GM21723 (cell line): ENCODE results near the gene CARD10.
"Not testable (repeated sequence)": the region's sequence is repeated elsewhere in the genome, so short reads cannot be mapped to it uniquely, and the experiment has no call there.

Experiments used
- ATAC-seq: cut with Tn5 transposase; IDR thresholded peaks from one replicate; pipeline ENCODE4 v1.9.1; 2021; ENCODE audit warnings: mild to moderate bottlenecking, moderate library complexity; ENCODE audit not compliant: unreplicated experiment

Gene CARD10

DNA sequence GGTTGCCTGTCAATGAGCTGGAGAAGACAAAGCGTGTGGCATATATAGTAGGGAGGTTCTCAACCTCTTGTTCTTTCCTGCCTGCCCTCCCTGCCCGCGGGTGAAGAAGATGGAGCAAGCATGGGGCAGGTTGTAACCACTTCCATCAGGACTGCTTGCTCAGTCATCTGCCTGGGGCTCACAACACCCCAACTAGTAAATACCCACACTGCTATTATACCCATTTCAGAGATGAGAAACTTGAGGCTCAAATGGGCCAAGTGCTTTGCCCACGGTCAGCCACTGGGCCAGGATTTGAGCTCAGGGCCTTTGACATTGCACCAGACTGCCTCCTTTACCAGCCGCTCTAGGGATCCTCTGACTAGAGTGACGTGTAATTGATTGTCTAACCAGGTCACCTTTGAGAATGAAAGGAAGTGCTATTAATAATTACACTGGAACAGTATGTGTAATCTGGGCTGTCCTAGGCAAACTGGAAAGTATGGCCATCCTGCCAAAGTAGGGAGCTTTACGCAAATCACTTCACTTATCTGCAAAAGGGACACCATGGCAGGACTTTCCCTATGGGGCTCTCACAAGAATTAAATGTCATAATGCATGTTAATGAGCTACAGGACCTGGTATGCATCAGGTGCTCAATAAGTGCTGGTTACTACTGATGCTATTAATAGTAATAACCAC, 38.2 kb upstream of the CARD10 start:
- ATAC-seq, result no peak

DNA sequence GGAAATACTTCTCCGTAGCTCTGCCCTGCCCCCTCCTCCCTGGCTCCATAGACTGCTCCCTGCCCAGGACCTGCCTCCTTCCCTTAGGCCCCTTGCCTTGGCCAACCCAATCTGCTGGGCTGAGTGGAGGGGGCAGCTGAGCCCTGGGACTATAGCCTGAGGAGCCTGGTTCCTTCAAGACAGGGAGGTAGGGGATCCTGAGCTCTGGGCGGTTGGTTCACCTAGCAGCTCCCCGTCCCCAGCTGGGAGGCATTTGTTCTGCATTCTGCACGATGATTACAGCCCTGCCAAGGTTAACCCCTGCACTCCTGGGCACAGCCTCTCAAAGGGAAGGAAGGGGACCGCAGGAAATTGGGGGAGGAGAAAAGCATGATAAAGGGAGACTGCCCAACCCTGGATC, 37.5 kb upstream of the CARD10 start:
- no peak for ATAC-seq

DNA sequence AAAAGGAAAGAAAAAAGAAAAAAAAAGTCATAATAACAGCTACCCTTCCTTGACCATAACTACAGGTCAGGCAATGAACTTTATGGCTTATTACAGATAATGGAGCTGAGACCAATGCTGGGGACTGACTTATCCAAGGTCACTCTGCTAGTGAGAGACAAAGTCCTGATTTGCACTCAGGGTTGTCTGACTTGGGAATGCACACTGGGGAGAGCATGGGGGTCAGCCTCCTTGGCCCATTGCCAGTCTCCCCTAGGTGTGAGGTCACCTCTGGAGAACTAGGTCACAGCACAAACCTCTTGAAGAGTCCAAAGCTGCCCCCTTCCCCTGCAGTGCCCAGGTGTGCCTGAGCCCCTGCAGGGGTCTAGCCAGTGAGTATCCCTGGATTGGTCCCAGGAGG, 35.8 kb upstream of the CARD10 start:
- ATAC-seq, result no peak

DNA sequence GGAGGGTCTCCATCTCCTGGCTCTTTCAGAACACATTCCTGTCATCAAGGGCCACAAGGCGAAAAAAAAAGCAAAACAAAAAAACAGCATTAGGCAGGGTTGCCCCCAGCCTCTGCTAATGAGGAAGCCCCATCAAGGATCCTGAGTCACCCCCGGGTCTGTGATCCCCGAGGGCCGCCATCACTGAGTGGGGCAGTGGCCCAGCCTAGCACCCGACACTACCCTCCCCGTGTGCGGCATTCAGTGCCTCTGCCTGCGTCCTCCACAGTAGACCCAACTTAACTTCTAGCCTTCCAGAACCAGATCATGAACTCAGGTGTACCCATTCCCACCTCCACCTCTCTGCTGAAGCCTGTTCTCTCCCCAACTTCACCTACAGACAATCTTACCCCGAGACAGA, 34.5 kb upstream of the CARD10 start:
- ATAC-seq, result no peak

DNA sequence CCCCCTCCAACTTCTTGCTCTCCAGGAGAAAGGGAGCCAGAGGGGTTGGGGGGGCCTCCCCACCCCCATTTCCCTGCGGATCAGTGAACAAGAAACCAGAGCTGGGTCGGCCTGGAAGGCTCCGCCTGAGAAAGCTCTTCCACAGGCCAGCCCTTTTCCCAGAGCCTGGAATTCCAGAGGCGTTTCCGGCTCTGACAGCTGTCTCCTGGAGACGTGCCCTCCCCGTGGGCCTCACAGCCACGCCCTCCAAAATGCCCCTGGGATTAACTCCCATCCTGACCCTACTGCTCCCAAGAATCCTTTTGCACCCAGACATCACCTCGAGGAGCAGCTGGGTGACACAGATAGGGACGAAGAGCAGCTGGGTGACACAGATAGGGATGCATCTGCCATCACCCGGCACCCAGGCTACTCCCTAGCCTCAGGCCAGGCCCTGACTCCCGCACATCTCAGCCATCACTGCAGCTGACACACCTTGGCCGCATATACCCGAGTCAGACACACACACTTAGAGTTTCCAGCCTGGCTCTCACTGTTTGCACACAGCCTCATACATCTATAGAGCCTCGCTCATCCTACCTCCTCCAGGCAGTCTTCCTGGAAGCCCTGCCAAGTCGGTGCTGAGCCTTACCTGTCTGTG, 33.4 kb upstream of the CARD10 start:
- ATAC-seq, result no peak

DNA sequence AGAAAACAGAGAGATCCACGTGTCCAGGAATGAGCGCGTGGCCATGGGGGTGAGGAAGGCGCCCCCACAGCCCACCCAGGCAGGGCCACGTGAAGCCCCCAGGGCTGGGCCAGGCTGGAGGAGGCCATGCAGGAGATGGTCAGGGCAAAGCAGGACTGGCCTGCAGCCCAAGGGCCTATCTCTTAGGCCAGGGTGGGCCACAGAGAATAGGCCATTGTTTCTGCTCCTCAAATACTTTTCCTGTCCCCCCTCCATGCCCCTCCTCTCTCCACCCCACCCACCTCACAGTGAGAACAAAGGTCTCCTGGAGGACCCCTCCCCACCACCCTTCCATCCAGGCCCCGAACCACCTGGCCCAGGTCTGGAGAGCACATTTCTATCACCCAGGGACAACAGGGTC, 32.8 kb upstream of the CARD10 start:
- ATAC-seq, result no peak

DNA sequence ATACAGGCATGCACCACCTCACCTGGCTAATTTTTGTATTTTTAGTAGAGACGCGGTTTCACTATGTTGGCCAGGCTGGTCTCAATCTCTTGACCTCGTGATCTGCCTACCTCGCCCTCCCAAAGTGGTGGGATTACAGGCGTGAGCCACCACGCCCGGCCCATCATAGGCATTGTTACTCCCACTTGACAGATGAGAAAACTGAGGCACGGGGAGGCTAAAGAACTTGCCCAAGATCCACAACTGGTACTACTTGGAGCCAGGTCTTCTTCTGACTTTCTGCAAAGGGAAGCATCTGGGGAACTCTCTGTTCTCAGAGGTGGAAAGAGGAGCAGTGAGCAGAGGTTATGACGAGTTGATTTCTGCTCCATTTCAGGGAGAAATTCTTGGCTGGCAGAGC, 31.7 kb upstream of the CARD10 start:
- ATAC-seq, result not testable (repeated sequence)

DNA sequence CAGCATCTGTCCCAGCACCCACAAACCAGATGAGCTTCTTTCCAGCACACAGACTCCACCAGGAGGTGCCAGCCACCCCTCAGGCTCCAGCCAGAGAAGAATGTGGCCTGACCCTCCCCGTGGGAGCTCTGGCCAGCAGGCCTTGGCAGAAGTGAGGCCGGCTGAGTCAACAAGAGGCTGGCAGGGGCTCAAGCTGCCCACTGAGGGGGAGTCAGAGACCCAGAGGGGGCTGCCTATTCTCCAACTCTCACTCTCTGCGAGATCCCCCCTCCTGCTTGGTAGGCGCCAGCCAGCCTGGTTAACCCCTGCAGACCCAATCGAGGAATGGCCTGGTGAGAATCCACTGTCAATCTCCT, 30.5 kb upstream of the CARD10 start:
- ATAC-seq, result no peak

DNA sequence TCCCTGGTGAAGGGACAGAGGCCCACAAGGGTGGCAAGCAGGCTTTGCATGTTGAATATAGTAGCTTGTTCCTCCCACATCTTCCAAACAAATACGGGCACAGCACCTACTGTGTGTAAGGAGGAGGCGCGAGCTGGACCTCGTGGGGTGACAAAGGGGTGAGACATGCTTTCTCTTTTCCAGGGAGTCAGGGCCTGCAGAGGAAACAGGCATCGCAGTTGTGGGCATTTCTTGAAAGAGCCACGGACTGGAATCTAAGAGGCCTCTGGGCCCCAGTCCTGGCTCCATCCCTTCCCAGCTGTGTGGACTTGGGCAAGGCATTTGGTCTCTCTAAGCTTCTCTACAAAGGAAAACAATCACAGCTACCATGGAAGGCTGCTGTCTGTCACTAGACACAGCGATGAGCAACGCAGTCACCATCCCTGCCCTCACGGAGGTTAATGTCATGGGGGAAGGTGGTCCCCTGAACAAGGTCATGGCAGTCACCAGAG, 28.1 kb upstream of the CARD10 start:
- no peak for ATAC-seq

DNA sequence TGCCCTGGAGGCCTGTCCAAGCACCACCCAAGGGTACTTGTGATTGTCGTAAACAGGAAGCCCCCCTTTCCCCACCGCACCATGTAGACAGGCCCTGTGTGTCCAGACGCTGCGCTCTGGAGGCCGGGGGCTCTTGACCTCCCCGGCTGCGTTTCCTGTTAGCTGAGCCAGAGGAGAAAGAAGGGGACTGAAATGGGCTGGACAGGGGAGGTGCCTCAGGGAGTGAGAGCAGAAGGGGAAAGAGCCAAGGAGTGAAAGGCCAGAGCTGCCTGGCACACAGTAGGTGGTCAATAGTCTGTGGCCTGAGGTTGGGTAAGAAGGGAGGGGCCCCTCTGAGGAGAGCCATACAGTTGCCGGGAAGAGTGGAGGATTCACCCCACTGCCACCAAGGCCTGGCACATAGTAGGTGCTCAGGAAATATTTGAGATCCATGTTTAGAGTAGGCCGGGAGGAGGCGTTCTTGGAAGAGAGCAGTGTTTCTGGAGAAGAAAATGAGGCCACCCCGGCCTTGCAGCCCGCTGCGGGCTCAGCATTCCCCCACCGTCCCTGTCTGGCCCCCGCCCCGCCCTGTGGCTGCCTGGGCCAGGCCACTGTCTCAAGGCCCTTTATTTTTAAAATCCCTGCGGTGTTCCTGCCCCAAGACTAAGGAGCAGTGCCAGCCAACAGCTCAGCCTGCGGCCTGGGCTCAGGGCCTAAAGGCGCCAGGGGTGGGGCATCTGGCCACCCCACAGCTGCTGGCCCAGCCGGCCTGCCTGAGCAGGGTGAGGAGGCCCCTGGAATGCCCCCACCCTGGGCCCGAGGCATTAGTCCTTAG, 27.4 kb upstream of the CARD10 start:
- no peak for ATAC-seq

DNA sequence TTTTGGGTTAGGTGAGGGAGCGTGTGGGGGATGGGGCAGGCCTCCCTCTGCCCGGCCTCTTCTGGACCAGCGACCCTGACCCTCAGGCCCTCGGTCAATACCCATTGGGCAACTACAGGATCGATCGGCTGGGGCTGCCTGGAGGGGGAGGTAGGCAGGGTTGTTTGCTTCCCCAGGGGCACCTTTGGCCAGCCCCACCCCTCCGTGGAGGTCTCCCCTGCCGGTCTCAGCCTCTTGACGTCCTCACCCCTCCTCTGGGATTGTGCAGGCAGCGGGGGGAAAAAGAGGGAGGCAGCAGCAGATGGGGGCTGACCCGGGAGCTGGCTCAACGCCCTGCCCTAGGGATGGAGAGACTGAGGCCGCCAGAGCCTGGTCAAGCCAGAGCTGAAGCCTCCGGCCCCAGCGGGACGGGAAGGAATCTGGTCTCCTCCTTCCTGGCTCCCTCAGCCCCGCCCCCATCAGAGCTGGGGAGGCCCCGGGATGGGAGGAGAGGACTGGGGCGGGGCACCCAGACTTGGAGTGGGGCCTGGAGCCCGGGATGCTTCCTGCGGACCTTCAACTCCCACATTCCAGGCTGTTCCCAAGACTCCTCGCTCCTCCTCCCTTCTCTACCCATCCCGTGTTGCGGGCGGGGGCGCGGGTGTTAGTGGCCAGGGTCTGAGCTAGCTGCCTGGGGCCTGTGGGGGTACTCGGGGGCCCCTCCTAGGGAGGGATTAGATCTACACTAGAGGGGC, 26.7 kb upstream of the CARD10 start:
- no peak for ATAC-seq

DNA sequence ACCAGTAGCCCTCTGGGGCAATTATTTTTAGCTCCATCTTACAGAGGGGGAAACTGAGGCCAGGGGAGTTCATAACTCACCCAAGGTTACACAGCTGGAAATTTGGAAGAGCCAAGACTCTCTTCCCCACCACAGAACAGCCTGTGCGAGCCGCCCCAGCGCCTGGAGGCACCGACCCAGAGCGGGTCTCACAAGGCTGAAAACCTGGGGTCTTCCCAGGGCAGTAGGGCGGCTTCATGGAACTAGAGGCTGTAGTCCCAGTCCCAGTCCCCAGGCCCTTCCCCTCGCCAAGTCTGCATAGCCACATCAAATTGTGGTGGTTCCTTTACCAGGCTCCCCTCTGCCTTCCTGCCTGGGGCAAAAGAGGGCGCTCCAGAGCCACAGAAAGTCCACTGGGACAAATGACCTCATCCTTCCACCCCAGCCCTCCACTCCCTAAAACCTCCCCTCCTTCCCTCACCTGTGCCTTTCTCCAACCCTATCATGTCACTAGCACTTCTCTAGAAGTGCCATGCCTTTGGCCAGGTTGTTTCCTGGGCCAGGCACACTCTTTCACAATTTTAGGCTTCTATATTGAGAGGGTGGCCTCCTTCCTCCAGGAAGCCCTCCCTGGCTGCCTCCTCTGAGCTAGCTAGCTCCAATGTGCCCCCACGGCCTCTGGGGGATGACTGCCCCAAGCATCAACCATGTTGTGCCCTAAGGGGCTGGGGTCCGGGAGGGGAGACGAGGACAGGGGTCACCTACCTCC, 25.9 kb upstream of the CARD10 start:
- ATAC-seq, result no peak

DNA sequence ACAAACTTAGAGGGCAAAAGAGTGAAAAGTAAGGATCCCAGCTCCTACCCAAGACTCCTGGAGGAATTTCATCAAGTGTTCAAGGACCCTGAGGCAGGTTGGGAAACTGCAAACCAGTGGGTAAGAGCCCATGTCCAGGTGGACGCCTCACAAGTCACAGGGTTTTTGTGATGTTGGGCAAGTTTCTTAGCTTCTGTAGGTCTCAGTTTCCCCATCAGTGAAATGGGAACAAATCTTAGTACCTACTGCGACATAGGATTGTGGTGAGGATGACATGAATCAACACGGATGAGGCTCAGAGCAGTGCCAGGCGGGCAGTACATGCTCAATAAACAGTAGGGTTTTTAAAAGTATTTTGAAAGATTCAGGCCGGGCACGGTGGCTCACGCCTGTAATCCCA, 23.7 kb upstream of the CARD10 start:
- ATAC-seq, result no peak

DNA sequence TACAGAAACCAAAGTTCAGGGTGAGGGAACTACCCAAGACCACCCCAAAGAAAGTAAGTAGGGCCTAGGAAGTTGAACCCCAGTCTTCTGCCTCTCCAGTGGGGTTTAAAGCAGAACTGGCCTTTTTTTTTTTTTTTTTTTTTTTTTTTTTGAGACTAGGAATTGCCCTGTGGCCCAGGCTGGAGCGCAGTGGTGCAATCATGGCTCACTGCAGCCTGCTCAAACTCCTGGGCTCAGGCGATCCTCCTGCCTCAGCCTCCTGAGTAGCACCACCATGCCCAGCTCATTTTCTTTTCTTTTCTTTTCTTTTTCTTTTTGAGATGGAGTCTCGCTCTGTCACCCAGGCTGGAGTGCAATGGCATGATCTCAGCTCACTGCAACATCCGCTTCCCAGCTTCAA, 23.2 kb upstream of the CARD10 start:
- not testable (repeated sequence) for ATAC-seq

DNA sequence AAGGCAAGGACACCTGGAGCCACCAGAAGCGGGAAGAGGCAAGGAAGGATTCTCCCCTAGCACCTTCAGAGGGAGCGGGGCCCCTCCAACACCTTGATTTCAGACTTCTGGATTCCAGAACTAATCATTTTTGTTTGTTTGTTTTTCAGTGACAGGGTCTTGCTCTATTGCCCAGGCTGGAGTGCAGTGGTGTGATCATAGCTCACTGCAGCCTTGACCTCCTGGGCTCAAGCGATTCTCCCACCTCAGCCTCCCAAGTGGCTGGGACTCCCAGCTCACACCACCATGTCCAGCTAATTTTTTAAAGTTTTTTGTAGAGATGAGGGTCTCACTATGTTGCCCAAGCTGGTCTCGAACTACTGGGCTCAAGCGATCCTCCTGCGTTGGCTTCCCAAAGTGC, 20.6 kb upstream of the CARD10 start:
- not testable (repeated sequence) for ATAC-seq

DNA sequence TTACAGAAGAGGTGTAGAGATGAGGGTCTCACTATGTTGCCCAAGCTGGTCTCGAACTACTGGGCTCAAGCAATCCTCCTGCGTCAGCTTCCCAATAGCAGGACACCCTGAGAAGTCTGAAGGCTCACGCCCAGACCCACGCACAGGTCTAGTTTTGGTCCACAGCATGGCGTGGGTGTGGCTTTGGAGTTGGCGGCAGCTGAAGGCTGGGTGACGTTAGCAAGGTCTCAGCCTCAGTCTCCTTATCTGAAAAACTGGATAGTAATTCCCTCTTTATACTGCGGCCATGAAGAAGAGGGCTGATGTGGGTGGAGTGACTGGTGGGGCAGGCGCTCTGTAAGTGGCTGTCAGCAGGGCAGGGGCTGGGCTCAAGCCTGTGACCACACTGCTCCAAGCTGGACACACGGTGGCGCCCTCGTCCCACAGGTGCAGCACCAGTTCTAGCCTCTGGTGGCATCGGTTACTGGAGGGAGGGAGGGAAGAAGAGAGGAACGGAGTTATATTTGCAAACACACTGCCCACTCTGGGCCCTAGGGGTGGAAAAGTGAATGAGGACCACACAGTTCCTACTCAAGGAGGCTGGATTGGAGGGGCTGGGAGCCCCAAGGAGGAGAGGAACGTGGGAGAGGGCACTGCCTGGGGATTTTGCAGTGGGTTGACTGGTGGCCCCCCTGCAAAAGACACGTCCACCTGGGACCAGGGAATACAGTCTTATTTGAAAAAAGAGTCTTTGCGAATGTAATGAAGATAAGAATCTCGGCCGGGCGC, 19.6 kb upstream of the CARD10 start:
- peak; percentile 90 for ATAC-seq

DNA sequence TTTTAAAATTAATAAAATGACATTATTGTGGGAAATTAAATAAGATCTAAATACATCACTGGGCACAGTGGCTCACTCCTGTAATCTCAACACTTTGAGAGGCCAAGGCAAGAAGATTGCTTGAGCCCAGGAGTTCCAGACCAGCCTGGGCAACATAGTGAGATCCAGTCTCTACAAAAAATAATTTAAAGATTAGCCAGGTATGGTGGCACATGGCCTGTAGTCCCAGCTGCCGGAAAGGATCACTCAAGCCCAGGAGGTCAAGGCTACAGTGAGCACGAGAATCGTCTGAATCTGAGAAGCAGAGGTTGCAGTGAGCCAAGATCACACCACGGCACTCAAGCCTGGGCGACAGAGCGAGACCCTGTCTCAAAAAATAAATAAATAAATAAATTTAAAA, 15.9 kb upstream of the CARD10 start:
- no peak for ATAC-seq

DNA sequence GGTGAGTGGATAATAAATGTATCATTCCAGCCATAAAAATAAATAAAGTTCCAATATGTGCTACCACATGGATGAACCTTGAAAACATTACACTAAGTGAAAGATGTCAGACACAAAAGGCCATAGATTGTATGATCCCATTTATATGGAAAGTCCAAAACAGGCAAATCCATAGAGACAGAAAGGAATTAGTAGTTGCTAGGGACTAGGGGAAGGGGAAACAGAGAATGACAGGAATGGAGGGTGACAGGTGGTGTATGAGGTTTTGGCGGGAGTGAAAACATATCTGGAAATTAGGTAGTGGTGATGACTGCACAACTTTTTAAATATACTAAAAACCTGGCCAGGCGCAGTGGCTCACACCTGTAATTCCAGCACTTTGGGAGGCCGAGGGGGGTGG, 15.2 kb upstream of the CARD10 start:
- no peak for ATAC-seq

DNA sequence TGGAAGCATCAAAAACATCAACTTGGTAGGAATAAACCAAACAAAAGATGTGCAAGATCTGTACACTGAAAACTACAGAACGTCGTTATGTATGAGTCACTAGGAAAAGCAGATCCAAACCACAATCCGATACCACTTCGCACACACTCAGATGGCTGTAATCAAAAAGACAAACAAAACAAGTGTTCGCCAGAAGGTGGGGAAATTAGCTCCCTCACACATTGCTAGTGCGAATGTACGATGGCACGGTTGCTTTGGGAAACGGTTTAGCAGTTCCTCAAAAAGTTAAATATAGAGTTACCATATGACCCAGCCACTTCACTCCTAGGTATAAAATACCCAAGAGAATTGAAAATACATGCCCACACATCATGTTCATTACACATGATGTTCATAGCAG, 14.8 kb upstream of the CARD10 start:
- no peak for ATAC-seq
